ENCODE results near the gene STAC.
"Not testable (repeated sequence)": the region's sequence is repeated elsewhere in the genome, so short reads cannot be mapped to it uniquely, and the experiment has no call there.

Gene STAC

DNA sequence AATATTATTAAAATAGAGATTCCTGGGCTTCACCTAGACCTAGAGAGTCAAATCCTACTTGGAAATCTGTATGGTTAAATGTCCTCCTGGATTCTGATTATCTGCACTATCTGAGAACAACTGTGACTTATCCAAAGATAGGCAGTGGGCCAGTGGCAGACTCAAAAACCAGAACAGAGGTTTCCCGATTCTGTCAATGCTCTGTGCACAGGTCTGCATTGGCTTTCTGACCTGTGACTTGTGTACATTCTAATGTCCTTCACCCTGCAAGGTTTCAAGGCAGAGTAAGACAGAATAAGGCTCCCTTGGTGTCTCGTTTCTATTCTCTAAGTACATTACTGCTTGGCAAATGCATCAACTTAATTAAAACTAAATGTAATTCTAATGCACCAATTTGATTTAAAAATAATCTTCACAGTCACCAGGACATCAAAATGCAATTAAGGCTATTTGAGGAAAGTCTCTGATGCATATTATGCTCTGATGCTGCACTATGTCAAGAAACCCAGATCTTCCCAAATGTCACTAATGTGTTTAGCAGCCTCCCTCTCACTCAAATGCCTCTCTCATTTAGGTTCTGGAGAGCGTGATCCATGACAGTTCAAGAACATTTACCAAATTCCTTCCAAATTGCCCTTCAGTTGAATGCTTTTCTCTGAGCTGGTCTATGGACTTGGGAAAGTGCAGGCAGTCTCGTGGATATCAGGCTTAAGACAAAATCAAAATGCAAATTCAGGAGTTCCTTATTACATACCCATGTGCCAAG is 140.1 kb downstream of the STAC start:
- DNase-seq (ENCODE audit: low read depth): no peak

DNA sequence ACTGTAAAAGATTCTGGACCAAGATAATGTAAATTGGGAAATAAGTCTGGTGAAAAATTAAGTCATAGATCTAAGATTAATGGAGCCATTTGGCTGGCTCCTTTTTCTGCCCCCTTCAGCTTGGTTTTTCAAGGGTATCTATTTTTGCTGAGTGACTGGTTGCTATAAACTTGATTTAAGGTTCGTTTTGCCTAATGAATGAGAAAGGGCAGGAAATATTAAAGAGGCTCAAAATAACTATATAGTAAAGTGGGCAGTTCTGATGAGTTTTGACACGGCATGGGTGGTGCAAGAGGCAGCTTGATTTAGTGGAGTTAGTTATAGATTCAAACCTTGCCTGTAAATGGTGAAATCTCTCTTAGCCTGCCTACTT is 140.7 kb downstream of the STAC start:
- no peak for DNase-seq (ENCODE audit: low read depth)

DNA sequence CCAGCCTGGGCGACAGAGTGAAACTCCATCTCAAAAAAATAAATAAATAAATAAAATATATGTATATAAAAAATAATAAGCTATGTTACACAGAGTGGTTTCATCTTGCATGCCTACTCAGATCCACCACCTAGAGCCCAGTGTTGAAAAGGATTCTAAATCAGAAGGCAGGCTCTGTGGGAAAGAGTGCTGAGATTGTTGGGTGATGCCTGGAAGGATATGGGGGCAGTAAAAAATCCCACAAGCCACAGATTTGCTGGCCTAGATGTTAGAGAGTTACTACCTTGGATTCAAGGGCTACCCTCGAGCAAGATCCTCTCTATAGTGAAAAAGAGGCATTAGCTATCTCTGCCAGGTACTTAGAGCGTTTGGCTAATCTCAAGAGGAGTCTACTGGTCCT is 144.3 kb downstream of the STAC start:
- no peak for DNase-seq (ENCODE audit: low read depth)

DNA sequence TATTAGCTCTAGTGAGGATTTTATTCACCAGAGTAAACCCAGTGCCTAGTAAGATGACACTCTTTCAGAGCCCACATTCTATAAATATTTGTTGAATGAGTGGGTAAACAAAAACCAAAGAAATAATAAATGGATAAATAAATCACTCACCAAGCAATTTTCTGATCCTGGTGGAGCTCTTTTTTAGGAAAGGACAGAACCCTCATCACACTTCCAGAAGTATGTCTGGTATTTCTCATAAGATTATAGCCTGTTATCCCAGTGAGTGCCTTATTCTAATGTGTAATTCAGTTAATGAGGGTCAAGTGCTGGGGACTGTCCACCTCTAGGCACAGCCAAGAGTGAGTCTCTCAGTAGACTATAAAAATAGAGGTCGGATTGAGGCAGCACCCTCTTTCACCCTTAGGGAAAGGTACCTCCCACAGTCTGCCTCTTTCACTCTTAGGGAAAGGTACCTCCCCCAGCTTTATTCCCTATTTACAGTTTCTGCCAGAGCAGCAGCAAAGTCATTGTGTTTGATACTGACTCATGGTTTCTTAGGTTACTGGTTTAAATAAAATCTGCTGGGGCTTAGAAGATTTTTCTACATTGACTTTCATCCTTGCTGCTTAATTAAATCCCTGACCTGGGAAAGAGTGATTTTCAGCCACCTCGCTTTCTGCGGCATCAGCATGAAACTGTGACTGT is 145.0 kb downstream of the STAC start:
- no peak for DNase-seq (ENCODE audit: low read depth)

DNA sequence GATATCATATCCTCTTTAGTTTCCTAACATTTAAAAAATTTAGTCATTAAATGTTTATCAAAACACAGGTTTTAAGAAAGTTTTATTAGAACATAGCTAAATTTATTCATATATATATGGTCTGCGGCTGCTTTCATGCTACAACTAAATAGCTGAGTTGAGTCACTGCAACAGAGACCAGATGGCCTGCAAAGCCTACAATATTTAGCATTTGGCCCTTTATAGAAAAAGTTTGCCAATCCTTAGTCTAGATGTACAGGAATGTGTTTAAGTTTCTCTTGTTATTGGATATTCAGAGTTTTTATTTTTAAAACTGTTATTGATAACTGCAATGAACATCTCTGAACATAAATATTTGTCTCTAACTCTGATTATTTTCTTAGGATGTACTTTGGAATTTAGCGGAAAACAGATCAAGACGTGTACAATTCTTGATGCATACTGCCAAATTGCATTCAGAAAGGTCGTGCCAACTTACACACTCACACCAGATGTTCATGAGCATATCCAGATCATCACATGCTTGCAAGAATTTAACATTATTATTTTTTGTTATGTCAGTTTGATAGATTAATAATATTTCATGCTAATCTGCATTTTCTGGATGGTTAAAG is 157.9 kb downstream of the STAC start:
- no peak for DNase-seq (ENCODE audit: low read depth)

DNA sequence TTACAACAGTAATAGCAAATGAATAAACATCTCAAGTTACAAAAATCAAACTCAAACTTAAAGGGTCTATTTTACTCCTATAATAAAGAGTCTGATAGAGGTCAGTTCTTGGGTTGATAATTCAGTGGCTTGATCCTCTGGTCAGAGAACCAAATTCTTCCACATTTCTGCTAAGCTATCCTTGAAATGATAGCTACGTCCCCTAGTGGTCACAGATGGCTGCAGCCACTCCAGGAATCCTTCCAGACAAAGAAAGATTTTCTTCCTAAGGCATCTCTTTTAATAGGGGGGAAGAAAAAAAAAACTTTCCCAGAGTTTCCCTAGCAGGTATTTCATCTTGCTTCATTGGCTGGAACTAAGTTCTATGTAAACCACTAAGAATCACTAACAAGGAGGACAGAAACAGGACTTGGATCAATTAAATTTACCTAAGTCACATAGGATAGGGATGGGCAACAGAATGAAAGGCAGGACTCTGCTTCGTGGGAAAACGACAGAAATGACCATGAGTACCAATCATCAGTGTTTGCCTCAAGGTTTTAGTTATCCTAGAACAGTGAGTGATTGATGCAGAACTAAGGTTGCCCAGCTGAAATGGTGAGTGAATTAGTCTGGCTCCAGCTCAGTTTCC is 160.7 kb downstream of the STAC start:
- DNase-seq (ENCODE audit: low read depth): no peak

DNA sequence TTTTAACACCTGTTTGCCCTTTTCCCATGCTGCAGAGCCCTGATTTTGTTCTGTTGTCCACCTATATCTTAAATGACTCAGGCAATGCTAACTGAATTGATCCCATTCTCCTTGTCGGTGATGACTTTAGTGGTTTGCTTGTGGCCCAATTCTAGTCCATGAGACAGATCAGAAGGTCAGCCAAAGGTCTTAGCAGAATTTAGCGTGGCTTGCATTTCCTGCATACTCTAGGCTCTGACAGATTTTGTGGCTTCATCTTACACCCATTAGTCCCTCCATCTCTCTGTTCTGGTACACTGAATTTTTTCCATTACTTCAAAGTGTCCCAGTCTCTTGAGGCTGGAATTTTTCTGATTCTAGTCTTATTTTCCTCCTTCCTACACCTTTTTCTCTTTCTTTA is 161.9 kb downstream of the STAC start:
- DNase-seq (ENCODE audit: low read depth): no peak

DNA sequence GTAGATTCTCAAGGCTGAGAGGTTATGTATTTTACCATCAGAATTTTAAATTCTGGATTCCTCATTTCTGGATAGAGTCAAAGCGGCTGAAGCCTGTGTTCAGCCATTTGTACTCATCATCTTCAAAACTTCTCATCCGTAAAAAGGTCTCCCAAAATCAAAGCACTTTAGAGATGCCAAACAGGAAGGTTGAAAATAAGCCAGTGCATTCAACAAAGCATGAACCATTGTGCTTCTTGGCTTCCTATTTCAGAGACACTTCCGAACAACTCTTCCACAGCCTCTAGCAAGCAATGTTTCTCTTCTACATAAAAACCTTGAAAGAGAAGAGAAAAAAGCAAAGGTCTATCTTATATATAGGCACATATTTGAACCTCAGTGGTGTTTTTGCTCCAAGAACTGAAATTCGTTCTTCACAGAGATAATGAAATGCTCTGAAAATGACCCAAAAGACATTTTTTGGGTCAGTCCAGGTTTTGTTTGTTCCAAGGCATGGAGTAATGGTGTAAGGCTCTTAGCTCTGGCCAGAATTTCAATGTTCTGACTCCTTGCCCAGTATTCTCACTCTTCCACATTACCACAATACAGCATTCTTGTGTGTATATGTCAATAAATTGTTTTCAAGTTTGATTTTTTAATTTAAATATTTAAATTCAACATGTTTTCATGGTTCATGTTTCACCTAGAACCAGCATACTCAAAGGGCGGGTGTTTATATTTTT is 163.1 kb downstream of the STAC start:
- DNase-seq (ENCODE audit: low read depth): no peak

DNA sequence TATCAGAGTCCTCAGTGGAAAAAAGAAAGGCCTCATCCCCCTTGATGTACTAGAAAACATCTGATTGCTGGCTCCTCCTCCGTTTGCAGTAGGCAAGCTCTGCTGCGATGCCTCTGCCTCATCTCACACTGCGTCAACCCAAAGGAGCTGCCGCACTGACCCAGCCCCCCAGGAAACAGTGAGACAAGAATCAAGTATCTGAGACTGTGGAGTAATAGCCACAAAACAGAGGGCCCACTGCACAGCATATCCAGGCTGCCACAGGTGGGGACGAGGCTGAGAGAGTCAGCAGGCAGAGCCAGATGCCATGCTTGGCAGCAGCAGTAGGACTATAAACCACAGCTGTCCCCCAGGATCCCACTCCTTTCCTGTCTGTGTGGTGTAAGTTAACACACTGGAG is 165.9 kb downstream of the STAC start:
- DNase-seq (ENCODE audit: low read depth): no peak

DNA sequence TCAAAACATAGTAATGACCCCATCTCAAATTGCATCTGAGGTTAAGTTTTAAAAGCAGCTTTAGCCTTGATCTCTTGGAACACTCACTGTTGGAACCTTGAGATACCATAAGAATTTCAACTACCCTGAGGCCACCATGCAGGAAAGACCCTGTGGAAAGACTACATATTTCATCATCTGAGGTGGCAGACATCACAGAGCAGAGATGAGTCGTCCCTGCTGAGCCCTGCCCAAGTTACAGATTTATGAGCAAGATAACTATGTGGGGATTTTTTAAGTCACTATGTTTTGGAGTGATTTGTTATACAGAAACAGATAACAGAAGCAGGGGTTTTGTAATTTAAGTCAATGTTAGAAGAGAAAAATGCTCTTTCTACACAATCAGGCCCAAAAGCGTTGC is 168.4 kb downstream of the STAC start:
- no peak for DNase-seq (ENCODE audit: low read depth)

DNA sequence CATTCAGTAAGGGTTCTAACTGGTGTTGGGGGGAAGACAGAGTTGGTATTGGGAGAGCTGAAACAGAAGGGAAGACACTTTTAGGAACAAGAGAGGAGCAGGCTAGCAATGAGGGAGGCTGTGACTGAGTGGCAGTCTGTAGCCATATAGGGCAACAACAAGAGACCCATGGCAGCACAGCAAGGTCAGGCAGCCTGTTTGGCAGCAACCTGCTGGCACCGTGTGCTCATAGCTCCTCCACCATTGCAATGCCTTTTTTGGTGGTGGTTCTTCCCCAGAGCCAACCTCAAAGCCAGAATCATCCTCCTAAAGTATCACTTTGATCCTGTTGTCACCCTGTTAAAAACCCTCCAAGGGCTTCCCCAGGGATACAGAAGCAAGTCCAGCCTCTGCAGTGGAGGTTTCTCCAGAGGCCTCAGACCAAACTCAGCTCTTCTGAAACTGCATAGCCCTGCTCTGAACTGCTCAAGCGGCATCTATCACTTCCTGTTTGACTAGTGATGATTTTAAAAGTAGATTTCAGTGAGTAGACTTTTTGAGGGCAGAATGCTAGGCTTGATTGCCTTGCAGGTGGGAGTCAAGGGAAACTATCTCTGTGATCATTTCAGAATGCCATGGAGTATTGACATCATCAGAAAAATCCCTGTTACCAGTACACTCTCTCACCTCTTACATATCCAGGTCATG is 176.9 kb downstream of the STAC start:
- no peak for DNase-seq (ENCODE audit: low read depth)

DNA sequence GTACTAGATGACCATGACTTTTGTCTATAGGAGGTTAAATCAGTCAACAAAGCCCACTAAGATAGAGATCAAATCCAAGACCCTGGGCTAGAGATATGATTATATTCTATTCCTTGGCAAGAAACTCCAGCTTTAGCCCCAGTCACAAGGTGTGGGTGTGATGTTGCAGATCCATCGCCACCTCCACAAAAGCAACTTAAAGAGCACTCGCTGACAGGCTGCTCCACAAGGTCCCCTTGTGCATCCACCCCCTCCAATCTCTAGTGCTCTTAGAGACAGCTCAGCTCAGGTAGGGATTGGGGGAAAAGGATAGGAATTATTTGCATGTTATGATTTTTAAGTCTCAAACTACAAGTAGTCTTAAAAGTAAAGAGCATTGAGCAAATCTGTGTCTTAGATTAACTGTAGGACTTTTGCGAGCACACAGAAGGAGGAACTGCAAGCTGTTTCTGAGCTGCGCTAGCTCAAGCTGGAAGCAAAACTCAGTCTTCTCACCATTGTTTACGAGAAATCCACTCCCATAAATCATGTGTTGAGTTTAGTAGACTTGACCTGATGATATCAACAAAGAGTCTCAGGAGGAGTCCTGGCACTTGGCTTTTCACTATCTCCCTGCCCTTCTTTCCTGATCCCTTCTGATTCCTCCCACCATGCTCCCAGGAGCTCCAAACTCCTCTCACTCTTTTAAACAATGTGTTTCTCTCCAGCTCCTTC is 177.6 kb downstream of the STAC start:
- DNase-seq (ENCODE audit: low read depth): no peak

DNA sequence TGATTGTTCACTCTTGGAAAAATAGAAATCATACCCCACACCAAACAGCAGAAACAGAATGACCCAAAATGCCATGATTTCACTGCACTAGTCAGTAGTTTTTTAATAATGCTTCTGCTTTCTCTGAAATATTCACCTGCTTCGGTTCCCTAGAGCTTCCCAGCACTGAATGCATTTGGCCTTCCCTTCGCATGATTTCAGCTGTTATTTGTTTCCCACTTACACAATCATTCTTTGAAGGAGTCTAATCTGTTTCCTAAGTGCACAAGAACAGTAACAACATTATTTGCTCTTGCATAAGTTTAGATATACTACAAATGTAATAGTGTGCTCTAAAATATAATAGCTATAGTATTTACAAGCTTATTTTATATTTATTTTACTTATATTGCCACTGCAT is 178.7 kb downstream of the STAC start:
- DNase-seq (ENCODE audit: low read depth): no peak

DNA sequence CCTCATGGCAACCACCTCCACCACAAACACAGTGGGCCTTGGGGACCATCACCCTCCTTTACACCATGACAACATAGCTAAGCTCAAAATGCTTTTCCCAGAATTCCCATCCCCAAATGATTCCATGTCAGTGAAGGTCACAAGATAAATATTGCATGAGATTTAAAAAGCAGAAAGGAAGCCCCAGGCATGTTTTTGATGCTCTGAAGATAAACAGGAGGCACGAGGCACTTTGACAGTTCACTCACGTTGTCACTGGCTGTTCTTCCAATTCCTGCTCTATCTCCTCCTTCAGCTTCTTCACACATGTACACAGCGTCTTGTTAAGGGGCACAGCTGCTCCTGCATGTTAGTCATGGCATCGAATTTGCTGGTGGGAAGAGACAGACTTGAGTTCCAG is 180.4 kb downstream of the STAC start:
- DNase-seq (ENCODE audit: low read depth): no peak

DNA sequence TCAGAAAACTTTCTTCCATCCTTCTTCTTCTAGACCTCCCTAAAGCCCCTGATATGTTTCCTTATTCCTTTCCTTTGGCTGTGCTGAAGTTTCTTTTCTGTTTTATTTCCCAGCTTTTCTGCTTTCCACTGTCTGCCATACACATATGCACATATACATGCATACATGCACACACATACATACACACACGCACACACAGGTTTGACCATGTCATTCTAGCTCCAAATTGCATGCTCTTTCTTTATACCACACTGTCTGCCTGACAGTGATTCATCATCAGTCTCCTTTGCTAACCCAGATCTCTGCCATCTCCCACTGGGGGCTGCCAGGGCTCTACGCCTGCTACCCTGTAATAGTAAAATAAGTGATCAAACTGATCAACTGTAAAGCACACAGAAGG is 181.3 kb downstream of the STAC start:
- no peak for DNase-seq (ENCODE audit: low read depth)

DNA sequence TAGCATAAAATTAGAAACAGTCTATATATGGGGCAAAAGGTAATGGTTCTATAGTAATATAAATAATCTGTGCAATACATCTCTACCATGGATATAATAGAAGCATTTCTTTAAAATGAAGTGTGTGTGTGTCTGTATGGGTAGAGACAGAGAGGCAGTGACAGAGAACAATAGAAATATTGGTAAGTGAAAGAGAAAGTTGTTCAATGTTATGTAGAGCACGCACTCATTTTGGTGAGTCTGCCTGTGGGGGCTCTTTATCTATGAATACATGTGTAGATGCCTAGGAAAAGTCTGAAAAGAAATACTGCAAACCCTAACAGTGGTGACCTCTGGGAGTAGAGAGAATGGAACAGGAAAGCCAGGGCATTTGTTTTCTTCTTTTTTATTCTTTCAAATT is 182.6 kb downstream of the STAC start:
- no peak for DNase-seq (ENCODE audit: low read depth)

DNA sequence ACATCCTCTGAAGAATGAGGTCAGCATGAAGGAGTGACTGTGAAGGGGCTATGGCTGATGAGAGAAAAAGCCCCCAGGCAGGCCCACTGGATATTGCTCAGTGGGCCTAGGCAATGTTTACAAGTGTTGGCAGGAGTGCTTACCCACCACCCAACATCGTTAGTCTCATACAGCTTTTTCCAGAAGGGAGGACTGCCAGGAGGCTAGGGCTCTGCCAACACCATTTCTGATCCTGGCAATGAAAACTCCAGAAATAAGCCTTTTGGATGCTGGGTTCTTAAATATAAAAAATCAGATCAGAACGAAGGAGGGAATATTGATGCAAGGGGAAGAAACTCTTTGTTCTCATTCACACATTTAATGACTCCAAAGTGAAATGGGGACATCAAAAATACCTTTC is 194.9 kb downstream of the STAC start:
- DNase-seq (ENCODE audit: low read depth): no peak

DNA sequence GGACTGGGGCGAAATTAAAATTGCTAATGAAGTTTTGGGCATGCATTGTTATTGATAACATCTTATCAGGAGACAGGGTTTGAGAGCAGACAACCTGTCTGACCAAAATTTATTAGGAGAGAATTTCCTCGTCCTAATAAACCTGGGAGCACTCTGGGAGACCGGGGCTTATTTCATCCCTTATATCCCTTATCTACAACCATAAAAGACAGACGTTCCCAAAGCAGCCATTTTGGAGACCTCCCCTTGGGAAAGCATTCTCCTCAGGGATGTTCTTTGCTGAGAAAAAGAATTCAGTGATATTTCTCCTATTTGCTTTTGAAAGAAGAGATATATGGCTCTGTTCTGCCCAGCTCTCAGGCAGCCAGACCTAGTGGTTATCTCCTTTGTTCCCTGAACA is 198.1 kb downstream of the STAC start:
- DNase-seq (ENCODE audit: low read depth): not testable (repeated sequence)

DNA sequence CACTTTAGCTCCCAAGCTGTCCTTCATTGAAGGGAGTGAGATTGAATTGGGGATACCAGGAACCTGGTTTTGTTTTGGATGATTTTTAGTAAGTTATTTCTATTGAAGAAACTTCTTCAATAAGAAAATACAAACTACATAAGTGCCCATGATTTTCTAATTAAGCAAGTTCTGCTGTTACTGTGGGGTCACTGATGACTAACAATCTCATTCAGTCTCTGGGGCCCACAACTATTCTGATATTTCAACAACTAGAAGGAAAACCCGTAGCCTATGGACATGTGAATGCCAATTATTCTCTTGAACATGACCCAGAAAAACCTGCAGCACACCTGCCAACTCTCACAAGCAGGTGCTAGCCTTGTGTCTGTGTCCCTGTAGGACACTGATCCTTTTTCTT is 199.4 kb downstream of the STAC start:
- DNase-seq (ENCODE audit: low read depth): no peak

DNA sequence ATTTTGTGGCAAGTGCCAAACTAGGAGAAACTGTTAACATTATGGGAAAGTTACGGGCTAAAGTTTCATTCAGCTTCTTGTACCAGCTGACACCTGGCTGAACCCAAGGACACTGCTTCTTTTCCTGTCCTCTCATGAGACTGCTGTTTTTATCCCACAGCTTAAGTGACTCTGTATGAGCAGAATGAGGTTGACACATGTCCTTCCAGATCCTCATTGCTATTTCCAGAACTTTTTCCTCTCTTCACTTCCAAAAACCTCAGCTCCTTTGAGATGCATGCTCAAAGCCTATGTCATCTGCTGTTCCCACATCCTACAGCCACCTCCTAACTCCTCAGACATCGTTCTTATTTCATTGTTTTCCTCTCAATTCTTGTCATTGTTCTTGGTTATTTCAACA is 200.4 kb downstream of the STAC start:
- no peak for DNase-seq (ENCODE audit: low read depth)

DNA sequence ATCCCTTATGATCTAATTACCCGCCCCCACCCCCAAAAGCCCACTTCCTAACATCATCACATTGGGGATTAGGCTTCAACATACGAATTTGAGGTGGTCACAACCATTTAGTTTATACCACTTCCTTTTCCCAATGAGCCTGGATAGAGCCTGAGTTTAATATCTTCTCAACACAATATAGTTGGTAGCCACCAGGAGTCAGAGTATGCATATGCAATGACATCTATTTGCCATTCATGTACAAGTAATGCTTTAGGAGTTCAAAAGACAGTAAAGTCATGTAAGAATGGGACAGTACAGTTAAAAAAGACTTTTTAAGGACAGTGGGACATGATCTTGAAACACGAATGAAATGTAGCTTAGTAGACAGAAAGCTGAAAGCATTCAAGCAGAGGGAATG is 211.7 kb downstream of the STAC start:
- no peak for DNase-seq (ENCODE audit: low read depth)
